T1000 (cell line): ENCODE measurements around the gene TOR4A.

Source experiments
- DNase-seq: peaks from one replicate; lab custom pipeline; 2025; ENCODE audit warnings: mixed read lengths; lab: John Stamatoyannopoulos, UW

The TOR4A gene

DNA sequence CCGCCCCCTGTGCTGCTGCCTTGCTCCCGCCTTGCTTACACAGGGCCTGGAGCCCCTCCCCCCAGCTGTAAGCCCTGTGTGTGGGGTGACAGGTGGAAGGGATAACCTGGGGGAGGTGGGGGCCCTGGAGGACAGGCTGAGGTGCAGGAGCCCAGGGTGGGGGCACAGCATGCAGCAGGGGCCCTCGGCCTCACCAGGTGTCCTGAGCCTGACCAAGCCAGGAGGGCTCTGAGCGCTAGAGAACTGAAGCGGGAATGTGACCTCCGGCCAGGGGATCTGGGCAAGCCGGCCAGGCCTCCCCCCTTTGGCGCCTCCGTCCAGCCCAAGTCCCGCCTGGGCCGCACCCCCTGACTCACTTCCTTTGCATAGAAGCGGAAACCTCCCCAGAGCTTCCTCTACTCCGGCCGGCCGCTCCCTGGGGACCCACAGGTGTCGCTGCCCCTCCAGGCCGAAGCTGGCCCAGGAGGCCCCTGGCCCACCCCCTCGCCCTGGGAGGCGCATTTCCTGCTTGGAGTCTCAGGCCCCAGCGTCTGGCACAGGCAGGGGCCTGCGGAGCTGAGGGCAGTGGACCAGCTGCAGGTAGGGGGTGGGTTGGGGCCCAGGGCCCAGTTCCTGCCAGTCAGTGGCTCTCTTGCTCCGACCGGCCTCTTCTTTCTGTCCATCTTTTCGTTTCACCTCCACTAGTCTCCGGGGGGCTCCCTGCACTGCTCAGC is at the start of gene TOR4A:
TSS of gene TOR4A (plus strand) at position 398 of the 713 bp plus-strand sequence. CDS start 964 bp downstream, outside the sequence.
- peak; percentile 50 for DNase-seq

DNA sequence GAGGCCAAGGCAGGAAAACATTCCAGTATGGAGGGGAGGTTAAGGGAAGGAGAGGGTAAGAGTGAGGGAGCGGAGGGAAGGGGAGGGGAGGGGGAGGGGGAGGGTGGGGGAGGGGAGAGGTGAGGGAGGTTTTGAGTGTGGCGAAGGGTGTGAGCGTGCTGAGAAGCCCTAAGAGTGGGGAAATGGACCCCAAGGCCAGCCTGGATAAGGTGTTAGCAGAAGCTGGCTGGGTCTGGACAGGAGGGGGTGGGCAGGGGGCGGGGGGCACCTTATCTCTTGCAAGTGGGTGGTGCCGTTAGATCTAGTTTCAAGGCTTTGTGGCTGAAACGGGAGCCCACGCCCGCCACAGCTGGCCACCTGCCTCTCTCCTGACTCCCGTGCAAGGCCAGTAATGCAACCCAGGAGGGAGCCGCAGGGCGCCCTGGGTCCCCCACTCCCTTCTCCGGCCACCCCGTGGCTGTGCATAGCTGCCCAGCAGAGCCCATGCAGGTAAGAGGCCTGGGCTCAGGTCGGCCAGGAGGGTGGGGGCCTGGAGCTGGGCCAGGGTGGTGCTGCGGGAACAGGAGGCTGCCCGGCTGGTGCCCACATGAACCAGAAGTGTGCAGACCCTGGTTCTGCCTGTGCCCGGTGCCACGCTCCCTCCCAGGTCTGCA is 49.5 kb upstream of the TOR4A start:
- DNase-seq, result no peak

GRCh38 chr9:137228506-137228967 is 49.0 kb upstream of the TOR4A start:
- DNase-seq, result no peak

GRCh38 chr9:137228968-137229896 is 48.3 kb upstream of the TOR4A start:
- DNase-seq, result no peak

GRCh38 chr9:137229903-137230704 is 47.4 kb upstream of the TOR4A start:
- no peak for DNase-seq

GRCh38 chr9:137230705-137231371 is 46.7 kb upstream of the TOR4A start, which contains the start of gene SLC34A3:
Gene SLC34A3, plus strand, starts transcription at chr9:137230901. Its CDS starts 802 bp downstream, at chr9:137231703.
- no peak for DNase-seq

- DNase-seq, result no peak
These were observed 46.0 kb upstream of the TOR4A start for GRCh38 chr9:137231372-137232039.

- no peak for DNase-seq
These were observed 45.4 kb upstream of the TOR4A start for GRCh38 chr9:137232101-137232500.

GRCh38 chr9:137232510-137232909 is 45.0 kb upstream of the TOR4A start:
- DNase-seq, result no peak

DNA sequence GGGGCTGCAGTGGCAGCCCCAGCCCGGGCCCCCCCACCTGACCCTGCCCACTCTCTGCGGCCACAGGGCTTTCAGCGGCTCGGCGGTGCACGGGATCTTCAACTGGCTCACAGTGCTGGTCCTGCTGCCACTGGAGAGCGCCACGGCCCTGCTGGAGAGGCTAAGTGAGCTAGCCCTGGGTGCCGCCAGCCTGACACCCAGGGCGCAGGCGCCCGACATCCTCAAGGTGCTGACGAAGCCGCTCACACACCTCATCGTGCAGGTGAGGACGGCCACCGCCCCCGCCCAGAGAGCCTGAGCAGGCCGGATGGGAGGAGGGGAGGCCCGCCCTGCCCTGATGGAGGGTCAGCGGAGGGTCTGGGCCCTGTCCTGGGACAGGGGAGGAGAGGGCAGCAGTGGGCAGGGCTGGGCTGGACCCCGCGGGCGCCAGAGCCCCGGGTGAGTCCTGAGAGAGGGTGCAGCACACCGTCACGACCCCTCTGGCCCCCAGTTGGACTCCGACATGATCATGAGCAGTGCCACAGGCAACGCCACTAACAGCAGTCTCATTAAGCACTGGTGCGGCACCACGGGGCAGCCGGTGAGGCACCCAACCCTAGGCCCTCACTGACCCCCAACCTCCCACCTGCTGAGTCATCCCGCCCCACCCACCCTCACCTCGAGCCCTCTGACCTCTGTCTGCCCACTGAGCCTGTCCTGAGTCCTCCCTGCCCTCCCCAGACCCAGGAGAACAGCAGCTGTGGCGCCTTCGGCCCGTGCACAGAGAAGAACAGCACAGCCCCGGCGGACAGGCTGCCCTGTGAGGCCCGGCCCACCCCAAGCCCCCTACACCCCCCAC is 44.2 kb upstream of the TOR4A start:
- no peak for DNase-seq

DNA sequence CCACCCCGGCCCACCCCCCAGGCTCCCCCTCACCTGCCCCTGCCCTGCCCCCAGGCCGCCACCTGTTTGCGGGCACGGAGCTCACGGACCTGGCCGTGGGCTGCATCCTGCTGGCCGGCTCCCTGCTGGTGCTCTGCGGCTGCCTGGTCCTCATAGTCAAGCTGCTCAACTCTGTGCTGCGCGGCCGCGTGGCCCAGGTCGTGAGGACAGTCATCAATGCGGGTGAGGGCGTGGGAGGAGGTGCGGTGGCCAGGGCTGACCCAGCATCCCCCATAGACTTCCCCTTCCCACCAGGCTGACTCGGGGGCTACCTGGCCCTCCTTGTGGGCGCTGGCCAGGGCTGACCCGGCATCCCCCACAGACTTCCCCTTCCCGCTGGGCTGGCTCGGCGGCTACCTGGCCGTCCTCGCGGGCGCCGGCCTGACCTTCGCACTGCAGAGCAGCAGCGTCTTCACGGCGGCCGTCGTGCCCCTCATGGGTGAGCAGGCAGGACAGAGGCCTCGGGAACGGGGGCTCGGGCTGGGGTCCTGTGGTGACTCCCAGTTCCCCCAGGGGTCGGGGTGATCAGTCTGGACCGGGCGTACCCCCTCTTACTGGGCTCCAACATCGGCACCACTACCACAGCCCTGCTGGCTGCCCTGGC is 43.4 kb upstream of the TOR4A start:
- DNase-seq, result no peak

GRCh38 chr9:137234758-137235423 is 42.6 kb upstream of the TOR4A start:
- no peak for DNase-seq

DNA sequence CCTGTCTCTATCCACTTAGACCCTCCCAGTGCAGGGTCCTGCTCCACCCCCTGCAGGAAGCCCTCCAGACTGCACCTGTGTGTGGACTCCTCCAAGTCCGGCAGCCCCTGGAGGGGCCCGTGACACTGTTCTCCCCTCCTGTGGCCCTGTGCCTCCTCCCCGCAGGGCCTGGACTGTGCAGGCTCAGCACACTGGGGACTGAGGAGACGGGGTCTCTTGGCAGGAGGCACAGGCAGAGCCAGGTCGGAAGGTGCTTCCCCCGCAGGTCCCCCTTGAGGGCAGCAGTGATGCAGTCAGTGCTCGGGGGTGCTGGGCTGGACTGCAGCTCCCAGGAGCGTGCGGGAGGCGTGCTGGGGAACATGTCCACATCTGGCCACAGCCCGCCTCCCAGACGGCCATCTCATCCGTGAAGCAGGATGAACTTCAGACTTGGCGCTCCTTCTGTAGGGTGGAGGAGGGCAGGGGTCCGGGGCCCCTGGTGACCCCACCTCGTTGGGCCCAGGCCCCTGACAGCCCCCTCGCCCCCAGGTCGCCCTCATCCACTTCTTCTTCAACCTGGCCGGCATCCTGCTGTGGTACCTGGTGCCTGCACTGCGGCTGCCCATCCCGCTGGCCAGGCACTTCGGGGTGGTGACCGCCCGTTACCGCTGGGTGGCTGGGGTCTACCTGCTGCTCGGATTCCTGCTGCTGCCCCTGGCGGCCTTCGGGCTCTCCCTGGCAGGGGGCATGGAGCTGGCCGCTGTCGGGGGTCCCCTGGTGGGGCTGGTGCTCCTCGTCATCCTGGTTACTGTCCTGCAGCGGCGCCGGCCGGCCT is 41.9 kb upstream of the TOR4A start:
- DNase-seq, result no peak

DNA sequence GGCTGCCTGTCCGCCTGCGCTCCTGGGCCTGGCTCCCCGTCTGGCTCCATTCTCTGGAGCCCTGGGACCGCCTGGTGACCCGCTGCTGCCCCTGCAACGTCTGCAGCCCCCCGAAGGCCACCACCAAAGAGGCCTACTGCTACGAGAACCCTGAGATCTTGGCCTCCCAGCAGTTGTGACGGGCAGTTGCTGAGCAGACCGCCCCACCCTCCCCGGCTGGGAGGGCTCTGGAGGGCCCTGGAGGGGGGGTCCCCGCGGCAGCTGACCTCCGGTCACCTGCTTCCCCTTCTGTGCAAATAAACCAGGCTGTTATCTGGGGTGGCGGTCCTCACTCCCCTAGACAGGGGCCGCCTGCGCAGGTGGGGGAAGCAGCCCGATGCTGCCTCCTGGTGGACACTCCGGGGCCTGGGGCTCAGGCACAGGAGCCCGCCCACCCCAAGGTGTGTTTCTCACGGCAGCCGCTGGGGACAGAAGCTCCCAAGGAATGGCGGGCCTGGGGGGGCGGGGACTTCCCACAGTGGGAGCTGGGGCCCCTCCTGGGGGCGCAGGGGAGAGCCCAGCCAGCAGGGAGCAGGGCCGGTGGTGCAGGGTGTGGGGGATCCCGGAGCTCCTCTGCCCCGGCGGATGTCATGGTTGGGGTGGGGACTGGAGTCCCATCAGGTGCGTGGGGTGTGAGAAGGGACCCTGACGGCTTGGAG is 41.1 kb upstream of the TOR4A start:
- DNase-seq, result peak; percentile 54

GRCh38 chr9:137236936-137237421 is 40.5 kb upstream of the TOR4A start:
- DNase-seq, result no peak
